HCEC 1CT (cell line): ENCODE results near the gene FBXO47.

Source experiments
- DNase-seq: peaks from one replicate; pipeline ENCODE4 v3.0.0-alpha.2; 2017

FBXO47 gene

GRCh38 chr17:38967290-38967738 lies at the start of gene FBXO47:
Gene FBXO47, minus strand, starts transcription at chr17:38967403. Its CDS starts 4,378 bp downstream, at chr17:38963025.
- DNase-seq, result no peak

GRCh38 chr17:39016193-39017153 lies 49.3 kb upstream of the FBXO47 start:
- DNase-seq, result peak; percentile 46

- DNase-seq, result no peak
These were observed 48.3 kb upstream of the FBXO47 start for GRCh38 chr17:39015546-39015935.

GRCh38 chr17:39014795-39015545 lies 47.8 kb upstream of the FBXO47 start:
- DNase-seq, result no peak

- peak; percentile 60 for DNase-seq
These were observed 47.0 kb upstream of the FBXO47 start for GRCh38 chr17:39014044-39014794.

- no peak for DNase-seq
These were observed 45.5 kb upstream of the FBXO47 start for GRCh38 chr17:39012725-39013124.

GRCh38 chr17:39011907-39012468 lies 44.8 kb upstream of the FBXO47 start:
- no peak for DNase-seq

- DNase-seq, result no peak
These were observed 42.4 kb upstream of the FBXO47 start for GRCh38 chr17:39009581-39010001.

- no peak for DNase-seq
These were observed 41.4 kb upstream of the FBXO47 start for GRCh38 chr17:39008633-39009032.

- no peak for DNase-seq
These were observed 36.0 kb upstream of the FBXO47 start for GRCh38 chr17:39002991-39003715.

- no peak for DNase-seq
These were observed 34.8 kb upstream of the FBXO47 start for GRCh38 chr17:39001703-39002637.

- DNase-seq, result peak; percentile 36
These were observed 32.9 kb upstream of the FBXO47 start for GRCh38 chr17:39000021-39000601.

GRCh38 chr17:38996660-38997337 lies 29.6 kb upstream of the FBXO47 start:
- DNase-seq, result no peak

- DNase-seq, result no peak
These were observed 26.8 kb upstream of the FBXO47 start for GRCh38 chr17:38994026-38994425.

GRCh38 chr17:38984666-38985065 lies 17.5 kb upstream of the FBXO47 start:
- DNase-seq, result no peak

- DNase-seq, result peak; percentile 53
These were observed 15.9 kb upstream of the FBXO47 start for GRCh38 chr17:38982858-38983746.

- no peak for DNase-seq
These were observed 14.4 kb upstream of the FBXO47 start for GRCh38 chr17:38981636-38982035.

- peak; percentile 37 for DNase-seq
These were observed 13.5 kb upstream of the FBXO47 start for GRCh38 chr17:38980490-38981217.
